Measurements from ENCODE around the gene PHF21A.
A peak's percentile ranks its signal among the peaks of the same experiment; 100 is the strongest.
"Not testable (repeated sequence)": the region's sequence is repeated elsewhere in the genome, so short reads cannot be mapped to it uniquely, and the experiment has no call there.

PHF21A gene

GRCh38 chr11:45981826-45982225, 139.4 kb downstream of the PHF21A start:
- DNase-seq: not testable (repeated sequence)

- no peak for DNase-seq
These were observed 146.4 kb downstream of the PHF21A start for GRCh38 chr11:45974806-45975205.

GRCh38 chr11:45973601-45974000, 147.7 kb downstream of the PHF21A start:
- no peak for DNase-seq

GRCh38 chr11:45968901-45969300, 152.4 kb downstream of the PHF21A start:
- no peak for DNase-seq

- DNase-seq: no peak
These were observed 153.7 kb downstream of the PHF21A start for GRCh38 chr11:45967506-45967905.

- DNase-seq: peak; percentile 14
These were observed 156.3 kb downstream of the PHF21A start for GRCh38 chr11:45964911-45965389.

- DNase-seq: no peak
These were observed 159.5 kb downstream of the PHF21A start for GRCh38 chr11:45961751-45962240.

GRCh38 chr11:45960387-45961095, 160.7 kb downstream of the PHF21A start:
- no peak for DNase-seq

- DNase-seq: no peak
These were observed 161.4 kb downstream of the PHF21A start for GRCh38 chr11:45959851-45960250.

- no peak for DNase-seq
These were observed 171.3 kb downstream of the PHF21A start for GRCh38 chr11:45949992-45950407.

GRCh38 chr11:45948356-45948755, 172.9 kb downstream of the PHF21A start:
- no peak for DNase-seq

GRCh38 chr11:45947885-45948284, 173.4 kb downstream of the PHF21A start:
- no peak for DNase-seq

GRCh38 chr11:45945397-45945999, 175.8 kb downstream of the PHF21A start:
- DNase-seq: no peak

- no peak for DNase-seq
These were observed 178.9 kb downstream of the PHF21A start for GRCh38 chr11:45942381-45942780.

- no peak for DNase-seq
These were observed 180.0 kb downstream of the PHF21A start for GRCh38 chr11:45941285-45941684.

- DNase-seq: no peak
These were observed 181.4 kb downstream of the PHF21A start for GRCh38 chr11:45939836-45940235.

- DNase-seq: no peak
These were observed 183.3 kb downstream of the PHF21A start for GRCh38 chr11:45937916-45938315.

- no peak for DNase-seq
These were observed 184.7 kb downstream of the PHF21A start for GRCh38 chr11:45936511-45937054.

GRCh38 chr11:45935349-45936064, 185.7 kb downstream of the PHF21A start:
- no peak for DNase-seq

GRCh38 chr11:45934580-45935318, 186.5 kb downstream of the PHF21A start:
- no peak for DNase-seq

- DNase-seq: no peak
These were observed 187.2 kb downstream of the PHF21A start for GRCh38 chr11:45933846-45934579.
